Prostate gland (tissue), 2 donors: ENCODE results near the gene FGFR4. TPM values are rescaled to one million over a fixed set of nuclear protein-coding genes. Genes with fewer than 3 reads are reported as not detected.

Experiments used
- DNase-seq: peaks from one replicate; pipeline ENCODE4 v3.0.0-alpha.2; 2019; ENCODE audit warnings: low spot score
- H3K27ac ChIP-seq, 2 donors: fragments of 200-600 bp; sonication (generic); 2 replicates each; pipeline ENCODE4 v1.5.1; 2017 to 2019
- H3K27me3 ChIP-seq: fragments of 200-600 bp; sonication (generic); replicated peaks from 2 replicates; pipeline ENCODE4 v1.5.1; 2019; ENCODE audit not compliant: insufficient read depth
- H3K36me3 ChIP-seq, 2 donors: fragments of 200-600 bp; sonication (generic); 1 replicate in 1 of 2; 2 replicates in 1 of 2; pipeline versions ENCODE4 v1.5.1 to v1.8.1; 2017 to 2019
- H3K4me1 ChIP-seq: fragments of 200-600 bp; sonication (generic); replicated peaks from 2 replicates; pipeline ENCODE4 v1.5.1; 2019
- H3K4me3 ChIP-seq, 2 donors: fragments of 200-600 bp; sonication (generic); 2 replicates each; pipeline ENCODE4 v1.5.1; 2017 to 2019
- H3K9me3 ChIP-seq: fragments of 200-600 bp; sonication (generic); 2 replicates; pipeline ENCODE4 v1.5.1; 2017
- CTCF ChIP-seq, 4 experiments: fragments of 200-600 bp in 2 of 4; fragments of 450-650 bp in 2 of 4; sonication (generic) in 2 of 4; IDR thresholded peaks; 1 replicate in 3 of 4; 2 replicates in 1 of 4; pipeline ENCODE4 v1.5.1; 2016 to 2019; ENCODE audit warnings: antibody characterized with exemption in 4 of 4, mild to moderate bottlenecking in 2 of 4, moderate library complexity in 2 of 4
- POLR2A ChIP-seq: fragments of 450-650 bp; IDR thresholded peaks from one replicate; pipeline ENCODE4 v1.6.1; 2016; ENCODE audit warnings: antibody characterized with exemption, mild to moderate bottlenecking
- POLR2AphosphoS5 ChIP-seq: sonication (generic); formaldehyde crosslinking; IDR thresholded peaks from one replicate; pipeline ENCODE4 v1.6.1; 2017; ENCODE audit warnings: antibody characterized with exemption
- WGBS: methylation state at CpG from one replicate; pipeline ENCODE4 v1.1.5; 2018; 5-methylcytosine and 5-hydroxymethylcytosine counted together
- intact Hi-C: fragments of 100-400 bp; cut with DNase I; formaldehyde crosslinking; loops from one replicate; pipeline ENCODE4 v1.14.2; 2022
- total RNA-seq, 2 donors: library from RNA; depleted of rRNA; stranded (reverse); fragments of >200 nt; gene quantifications; one replicate each; pipeline ENCODE4 v1.1.0, GENCODE V29; 2016

FGFR4 gene
- total RNA-seq, 2 donors from 2014 or later = 2.2 to 7.1 TPM

- TF ChIP-seq CTCF (IDR thresholded peaks at IDR 0.05) (no peak), POLR2AphosphoS5 (no peak), POLR2A (no peak)
- DNase-seq = no peak
- Histone ChIP-seq H3K27ac (no peak overlapping the region), H3K36me3 (no peaks in the 10 kb centered on the region), H3K4me1 (peaks cover 5% of the 10 kb centered on the region), H3K4me3 (no peak overlapping the region), H3K27me3 (no peaks in the 10 kb centered on the region), H3K9me3 (no peaks in the 10 kb centered on the region)
- intact Hi-C loops = no loop called here
- WGBS = 81% methylated on average over 19 of the region's 21 CpGs
Measured at GRCh38 chr5:177089825-177090641, 3.3 kb downstream of the FGFR4 start.

- Histone ChIP-seq H3K9me3 (no peaks in the 10 kb centered on the region), H3K4me3 (no peak overlapping the region), H3K27me3 (no peaks in the 10 kb centered on the region), H3K27ac (no peak overlapping the region), H3K36me3 (no peaks in the 10 kb centered on the region), H3K4me1 (peaks cover 5% of the 10 kb centered on the region)
- TF ChIP-seq POLR2AphosphoS5 = no peak
- TF ChIP-seq CTCF (IDR thresholded peaks at IDR 0.05) = no peak
- no peak for TF ChIP-seq POLR2A
- intact Hi-C loops = no loop called here
- WGBS = 90% methylated on average over 13 of the region's 13 CpGs
- no peak for DNase-seq
Measured at GRCh38 chr5:177090813-177091212, 4.1 kb downstream of the FGFR4 start.

GRCh38 chr5:177091232-177091631, 4.5 kb downstream of the FGFR4 start:
- TF ChIP-seq POLR2AphosphoS5 (no peak), CTCF (IDR thresholded peaks at IDR 0.05) (no peak)
- DNase-seq = no peak
- Histone ChIP-seq H3K9me3 (no peaks in the 10 kb centered on the region), H3K27ac (no peak overlapping the region), H3K4me3 (no peak overlapping the region), H3K27me3 (no peaks in the 10 kb centered on the region), H3K36me3 (no peaks in the 10 kb centered on the region), H3K4me1 (peaks cover 5% of the 10 kb centered on the region)
- intact Hi-C loops = no loop called here
- 88% methylated on average over 3 of the region's 3 CpGs for WGBS

- Histone ChIP-seq H3K4me3 (no peak overlapping the region), H3K36me3 (no peaks in the 10 kb centered on the region), H3K27me3 (no peaks in the 10 kb centered on the region), H3K9me3 (no peaks in the 10 kb centered on the region), H3K4me1 (no peaks in the 10 kb centered on the region), H3K27ac (no peak overlapping the region)
- 90% methylated on average over 32 of the region's 32 CpGs for WGBS
- DNase-seq = no peak
- no peak for TF ChIP-seq POLR2AphosphoS5
- TF ChIP-seq POLR2A = no peak
- TF ChIP-seq CTCF (IDR thresholded peaks at IDR 0.05) = no peak
- intact Hi-C loops = no loop called here
Measured at GRCh38 chr5:177092178-177093081, 5.7 kb downstream of the FGFR4 start.
